HG02571 (cell line): ENCODE measurements around the gene FANCB.

Experiments
- ATAC-seq: cut with Tn5 transposase; IDR thresholded peaks from one replicate; pipeline ENCODE4 v1.9.1; 2021; ENCODE audit warnings: mild to moderate bottlenecking, moderate library complexity; ENCODE audit not compliant: unreplicated experiment

The FANCB gene

DNA sequence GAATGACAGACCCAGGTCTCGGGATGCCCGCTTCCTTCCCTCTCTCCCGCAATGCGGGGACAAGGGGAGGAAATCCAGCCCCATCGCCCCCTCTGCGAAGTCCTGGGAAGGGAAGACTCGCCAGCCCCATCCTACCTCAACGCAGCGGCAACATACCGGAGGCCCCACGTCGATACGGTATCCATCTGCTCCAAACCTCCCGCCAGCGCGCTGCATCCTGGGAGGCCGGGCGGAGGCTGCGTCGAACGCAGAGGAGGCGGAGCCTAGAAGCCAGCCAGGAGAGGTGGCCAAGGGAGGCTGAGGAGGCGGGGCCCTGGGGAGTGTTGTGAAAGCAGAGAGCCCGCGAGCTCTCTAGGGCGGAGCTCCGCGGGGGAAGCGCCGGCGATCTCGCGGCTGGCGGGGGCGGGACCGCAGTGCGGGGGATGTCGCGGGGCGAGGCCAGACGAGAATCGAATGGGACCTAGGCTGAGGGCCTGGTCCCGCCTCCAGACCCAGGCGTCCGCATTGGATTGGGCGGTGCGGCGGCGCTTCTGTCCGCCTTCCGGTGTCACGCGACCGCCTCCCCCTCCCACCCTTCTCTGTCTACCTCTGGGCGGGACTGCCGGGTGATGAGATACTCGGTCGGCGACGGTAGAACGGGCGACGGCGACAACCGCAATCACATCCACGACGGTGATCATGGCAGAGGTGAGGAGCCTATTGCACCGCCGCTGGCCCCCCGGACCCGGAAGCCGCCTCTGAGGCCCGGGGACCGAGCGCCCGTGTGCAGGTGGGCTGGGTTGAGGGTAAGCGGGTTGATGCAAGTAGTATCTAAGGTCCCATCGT, at the start of gene FANCB, which contains the start of gene MOSPD2:
FANCB (minus strand) TSS at position 219 of the 825 bp plus-strand sequence. CDS start 7,559 bp downstream, outside the sequence.
MOSPD2 (plus strand) TSS at position 571 of the 825 bp plus-strand sequence; CDS start at position 679, 108 bp downstream.
- peak; percentile 95 for ATAC-seq

DNA sequence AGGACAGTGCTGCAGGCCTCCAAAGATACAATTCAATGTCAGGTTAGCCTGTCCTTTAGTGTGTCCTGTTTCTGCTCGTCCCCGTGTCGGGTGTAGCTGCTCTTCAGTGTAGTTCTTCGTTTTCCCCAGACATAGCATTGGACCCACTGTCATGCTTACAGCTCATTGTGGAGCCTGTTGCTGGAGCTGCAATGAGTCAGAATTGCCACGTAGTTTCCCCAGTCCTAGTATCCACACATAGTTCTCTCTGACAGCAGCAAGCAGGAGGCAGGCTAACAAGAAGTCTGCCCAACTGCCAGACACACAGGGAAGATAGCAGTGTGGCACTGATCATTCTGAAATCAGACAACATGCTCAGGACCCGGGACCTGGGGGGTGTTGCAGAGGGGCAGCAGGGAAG, 49.6 kb upstream of the FANCB start:
- no peak for ATAC-seq

DNA sequence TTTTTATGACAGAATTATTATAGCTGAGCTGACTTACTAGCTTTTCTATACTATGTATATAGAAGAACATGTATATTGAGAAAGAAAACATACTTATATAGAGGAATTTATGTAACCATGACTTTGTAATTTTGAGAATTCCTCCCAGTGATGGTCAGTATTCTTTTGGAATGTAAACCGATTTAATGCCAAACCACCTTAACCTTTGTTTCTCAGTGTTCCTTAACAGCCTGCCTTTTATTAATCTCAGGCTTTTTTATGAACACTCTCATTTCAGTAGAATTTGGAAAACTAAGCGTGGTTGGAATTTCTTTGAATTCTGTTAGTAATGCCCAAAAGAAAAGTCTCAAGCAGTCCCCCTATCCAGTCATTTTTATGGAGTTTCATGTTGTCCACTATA, 47.3 kb upstream of the FANCB start:
- no peak for ATAC-seq

DNA sequence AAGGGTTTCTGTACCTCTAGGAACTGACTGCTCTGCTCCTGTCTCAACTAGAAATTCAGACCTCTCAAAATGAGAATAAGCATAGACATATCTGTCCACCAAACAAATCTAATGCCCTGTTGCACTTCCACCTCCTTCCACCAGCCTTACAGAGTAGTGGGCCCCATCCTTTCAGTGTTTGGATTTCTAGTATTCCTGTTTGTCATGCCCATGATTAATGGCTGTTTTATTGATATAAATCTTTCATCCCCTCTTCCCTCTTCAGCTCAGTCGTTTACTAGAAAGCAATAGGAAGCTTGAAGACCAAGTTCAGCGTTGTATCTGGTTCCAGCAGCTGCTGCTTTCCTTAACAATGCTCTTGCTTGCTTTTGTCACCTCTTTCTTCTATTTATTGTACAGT, 46.5 kb upstream of the FANCB start:
- no peak for ATAC-seq

DNA sequence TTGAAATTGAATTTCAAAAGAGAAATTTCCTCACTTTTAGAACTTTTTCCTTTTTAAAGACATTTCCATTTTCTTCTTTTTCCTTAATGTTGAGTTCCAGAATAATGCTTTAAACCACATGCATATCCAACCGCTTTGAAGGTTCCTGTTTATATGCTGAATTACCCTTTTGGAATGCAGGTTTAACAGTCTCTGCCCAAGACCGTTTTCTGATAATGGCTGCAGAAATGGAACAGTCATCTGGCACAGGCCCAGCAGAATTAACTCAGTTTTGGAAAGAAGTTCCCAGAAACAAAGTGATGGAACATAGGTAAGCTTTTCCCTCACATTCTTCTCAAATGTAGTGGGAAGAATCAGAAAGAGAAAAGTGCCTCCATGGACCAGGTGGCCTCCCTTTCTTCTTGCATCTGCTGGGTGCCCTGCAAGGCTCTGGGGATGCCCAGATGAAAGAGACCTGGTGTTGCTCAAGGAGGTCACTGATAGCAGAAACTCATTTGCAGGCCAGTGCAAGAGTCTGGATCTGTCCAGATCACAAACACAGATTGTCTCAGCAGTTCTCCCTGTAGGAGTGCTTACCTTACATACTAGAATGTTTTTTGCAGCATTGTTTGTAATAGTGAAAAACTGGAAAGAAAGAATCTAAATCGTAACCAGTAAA, 43.3 kb upstream of the FANCB start:
- ATAC-seq, result no peak

DNA sequence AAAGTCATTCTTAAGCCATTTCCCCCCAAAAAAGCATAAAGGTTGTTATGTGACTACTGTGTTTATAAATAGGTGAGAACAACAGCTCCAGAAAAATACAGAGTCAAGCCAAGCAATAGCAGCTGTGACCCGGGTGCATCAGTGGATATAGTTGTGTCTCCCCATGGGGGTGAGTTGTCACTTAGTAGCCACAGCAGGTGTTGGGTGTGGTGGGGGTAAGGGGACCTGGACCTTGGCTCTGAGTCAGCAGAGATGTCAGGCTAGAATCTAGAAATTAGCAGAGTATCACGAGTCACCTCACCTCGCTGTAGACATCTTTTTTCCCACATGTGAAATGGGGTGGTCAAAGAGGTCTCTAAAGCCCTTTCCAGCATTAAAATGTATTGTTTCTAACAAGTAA, 42.7 kb upstream of the FANCB start:
- ATAC-seq, result no peak

DNA sequence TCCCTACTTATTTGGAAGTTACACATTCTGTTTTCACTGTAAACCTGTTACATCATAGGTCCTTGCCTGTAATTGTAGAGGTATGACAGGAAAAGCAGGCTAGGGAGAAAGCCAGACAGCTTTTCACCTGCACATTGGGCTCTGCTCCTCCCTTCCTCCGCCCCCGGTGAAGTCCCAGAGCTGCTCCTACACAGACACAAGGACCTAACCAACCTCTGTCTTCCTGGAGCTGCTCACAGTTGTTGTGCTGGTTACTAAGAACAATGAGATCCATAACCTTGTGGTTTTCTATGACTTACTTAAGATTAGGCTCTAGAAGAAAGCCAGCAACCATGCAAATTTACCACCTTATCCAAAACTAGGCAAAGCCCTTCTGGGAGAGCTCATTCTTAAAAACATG, 40.4 kb upstream of the FANCB start:
- no peak for ATAC-seq

DNA sequence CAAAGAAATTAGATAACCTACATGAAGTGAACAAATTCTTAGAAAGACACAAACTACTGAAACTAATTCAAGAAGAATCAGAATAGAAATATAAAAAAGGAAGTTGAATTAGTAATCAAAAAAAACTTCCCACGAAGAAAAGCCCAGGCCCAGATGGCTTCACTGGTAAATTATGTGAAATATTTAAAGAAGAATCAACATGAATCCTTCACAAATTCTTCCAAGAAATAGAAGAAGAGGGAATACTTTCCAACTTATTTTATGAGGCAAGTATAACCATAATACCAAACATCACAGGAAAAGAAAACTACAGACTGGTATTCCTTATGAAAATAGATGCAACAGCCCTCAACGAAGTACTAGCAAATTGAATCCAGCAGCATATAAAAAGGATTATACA, 31.0 kb upstream of the FANCB start:
- ATAC-seq, result no peak

DNA sequence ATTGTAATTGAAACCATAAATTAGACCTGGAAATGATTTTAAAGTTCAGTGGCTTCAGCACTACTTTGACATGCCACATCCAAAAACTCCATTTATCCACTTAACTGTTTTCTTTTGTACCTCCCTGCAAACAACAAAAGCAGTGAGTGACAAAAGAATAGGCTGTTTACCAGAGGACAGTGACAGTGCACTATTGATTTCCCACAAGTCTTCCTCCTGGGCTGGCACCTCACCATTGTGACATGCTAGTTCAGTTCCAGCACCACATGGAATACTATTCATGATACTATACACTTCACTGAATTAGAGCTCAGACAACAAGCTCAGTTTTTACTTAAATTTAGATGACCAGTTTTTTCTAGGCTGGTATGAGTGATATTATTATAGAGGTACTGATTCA, 29.7 kb upstream of the FANCB start:
- no peak for ATAC-seq

DNA sequence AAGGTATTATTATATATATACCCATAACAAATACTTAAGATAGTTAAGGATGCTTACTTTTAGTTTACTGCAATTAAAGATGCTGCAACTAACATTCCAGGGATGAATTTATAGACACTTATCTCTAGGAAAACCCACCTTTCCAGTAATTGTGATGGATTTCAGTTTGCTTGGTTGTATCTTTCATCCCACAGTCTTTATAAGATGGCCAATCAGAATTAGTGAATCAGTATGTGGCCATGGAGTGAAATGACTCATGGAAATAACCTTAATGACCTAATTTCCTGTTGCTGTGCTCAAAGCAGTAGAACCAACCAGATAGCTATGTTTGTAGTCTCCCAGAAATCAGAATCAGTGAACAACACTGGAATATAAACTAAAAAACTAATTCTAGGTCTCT, 26.7 kb upstream of the FANCB start:
- ATAC-seq, result peak; percentile 54

DNA sequence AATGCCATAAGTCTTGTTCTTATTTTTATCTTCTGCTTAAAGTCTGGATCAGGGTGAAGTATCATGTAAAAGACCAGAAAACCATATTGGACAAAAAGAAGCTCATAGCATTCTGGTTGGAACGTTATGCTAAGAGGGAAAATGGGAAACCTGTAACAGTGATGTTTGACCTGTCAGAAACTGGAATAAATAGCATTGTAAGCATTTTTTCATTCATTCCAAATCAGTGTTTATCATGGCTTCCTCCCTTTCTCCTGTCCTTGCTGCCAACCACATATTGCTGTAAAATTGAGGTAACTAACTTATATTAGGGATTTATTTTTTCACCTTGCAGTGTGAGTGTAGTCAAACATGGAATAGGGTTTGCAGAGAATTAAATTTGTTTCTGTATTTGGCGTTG, 24.2 kb upstream of the FANCB start:
- ATAC-seq, result no peak

DNA sequence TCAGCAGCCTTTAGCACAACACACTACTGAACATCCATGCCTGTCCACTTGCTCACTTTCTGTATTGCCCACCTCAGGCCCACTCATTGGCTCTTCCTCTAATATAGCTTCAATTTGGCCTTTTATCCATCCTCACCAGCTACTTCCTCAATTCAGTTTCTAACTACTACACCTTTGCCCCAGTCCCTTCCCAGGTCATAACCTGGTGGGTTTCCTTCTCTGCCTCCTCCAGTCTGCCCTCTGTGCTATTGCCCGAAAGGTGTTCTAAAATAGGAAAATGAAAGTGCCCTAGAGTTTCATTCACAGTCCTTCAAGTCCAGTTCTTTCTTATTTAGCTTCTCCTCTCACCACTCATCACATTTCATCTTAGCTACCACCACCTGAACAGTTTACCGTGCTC, 23.4 kb upstream of the FANCB start:
- ATAC-seq, result no peak

DNA sequence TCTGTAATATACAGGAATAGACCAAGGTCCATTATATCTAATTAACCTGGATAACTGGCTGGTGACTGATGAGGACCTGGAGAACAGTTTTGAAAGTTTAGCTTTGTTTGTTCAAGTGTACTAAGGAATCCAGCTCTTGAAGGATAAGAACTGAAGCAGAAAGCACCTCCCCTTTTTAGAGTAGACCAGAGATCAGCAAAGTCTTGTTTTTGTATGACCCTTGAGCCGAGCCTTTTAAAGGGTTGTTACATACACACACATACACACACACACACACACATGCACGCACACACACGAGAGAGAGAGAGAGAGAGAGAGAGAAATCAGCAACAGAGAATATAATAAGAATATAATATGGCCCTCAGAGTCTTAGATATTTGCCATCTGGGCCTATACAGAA, 13.4 kb upstream of the FANCB start:
- ATAC-seq, result no peak

DNA sequence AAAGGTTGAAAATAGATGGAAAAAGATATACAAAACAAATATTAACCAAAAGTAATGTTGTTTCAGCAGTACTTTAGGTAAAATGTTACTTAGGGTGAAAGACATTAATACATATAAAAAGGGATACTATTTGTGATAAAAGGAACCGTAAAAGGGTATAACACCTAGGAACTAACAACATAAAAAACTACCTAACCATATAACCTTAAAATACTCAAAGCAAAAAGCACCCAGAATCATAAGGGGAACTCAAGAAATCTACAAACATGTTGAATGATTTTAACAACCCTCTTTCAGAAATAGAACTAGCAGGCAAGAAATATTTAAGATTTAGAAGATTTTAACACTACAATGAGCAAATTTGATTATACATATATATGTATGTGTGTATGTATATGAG, 11.8 kb upstream of the FANCB start:
- ATAC-seq, result no peak

DNA sequence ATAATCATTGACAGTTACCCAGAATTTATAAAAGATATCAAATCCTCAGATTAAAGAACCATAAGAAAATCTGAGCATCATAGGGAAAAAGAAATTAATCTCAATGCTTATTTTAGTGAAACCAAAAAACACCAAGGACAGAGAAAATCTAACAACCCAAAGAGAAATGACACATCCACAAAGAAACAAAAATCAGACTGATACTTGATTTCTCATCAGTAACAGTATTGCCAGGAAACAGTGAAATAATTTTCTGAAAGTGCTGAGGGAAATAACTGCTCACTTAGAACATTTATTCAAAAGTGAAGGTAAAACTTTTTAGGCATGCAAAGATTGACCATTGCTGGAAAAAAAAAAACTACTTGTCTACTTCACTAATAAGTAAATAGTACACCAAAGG, 11.0 kb upstream of the FANCB start:
- no peak for ATAC-seq

DNA sequence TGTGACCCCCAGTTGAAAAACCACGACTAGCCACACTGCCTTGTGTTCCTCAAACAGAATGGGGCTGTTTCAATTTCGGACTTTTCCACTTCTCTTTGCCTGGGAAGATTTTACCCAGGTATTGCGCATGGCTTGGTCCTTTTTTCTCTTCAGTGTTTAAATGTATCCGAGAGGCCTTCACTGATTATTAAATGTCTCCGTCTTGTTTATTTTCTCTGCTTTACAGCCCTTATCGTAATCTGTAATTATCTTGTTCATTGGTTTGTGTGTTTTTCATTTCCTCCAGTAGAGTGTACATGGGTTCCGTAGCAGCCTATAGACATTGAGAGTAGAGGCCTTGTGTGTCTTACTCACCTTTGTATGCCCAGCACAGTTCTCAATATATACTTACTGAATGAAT, 2.8 kb upstream of the FANCB start:
- ATAC-seq, result no peak

DNA sequence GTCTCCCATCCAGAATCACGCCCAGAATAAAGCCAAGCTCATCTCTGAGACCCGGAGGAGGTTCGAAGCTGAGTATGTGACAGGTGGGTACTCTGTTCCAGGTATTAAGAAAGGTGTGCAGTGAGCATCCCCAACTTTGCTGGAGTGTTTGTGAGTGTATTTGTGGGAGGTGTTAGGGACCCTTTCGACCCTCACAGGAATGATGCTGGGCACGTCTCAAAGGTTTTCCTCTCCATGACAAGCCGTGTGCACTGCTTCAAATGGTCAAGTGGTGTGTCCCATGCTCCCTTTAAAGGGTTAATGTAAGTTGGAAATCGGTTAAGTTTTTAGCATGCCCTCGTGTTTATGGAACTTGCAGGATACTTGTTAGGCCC, 794 bp upstream of the FANCB start:
- no peak for ATAC-seq

DNA sequence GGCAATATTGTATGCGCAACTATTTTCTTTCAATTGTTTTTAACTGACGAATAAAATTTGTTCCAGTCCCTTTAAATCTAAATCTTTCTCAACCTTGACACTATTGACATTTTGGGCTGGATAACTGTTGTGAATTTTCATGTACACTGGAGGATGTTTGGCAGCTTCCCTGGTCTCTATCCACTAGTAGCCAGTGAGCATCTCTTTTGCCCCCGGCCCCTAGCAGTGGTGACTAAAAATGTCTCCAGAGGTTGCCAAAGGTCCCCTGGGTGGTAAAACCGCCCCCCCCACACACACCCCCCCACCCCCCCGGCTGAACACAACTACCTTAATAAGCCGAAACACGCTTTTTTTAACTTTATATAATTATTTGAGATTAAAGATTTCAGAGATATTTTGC, 514 bp downstream of the FANCB start:
- no peak for ATAC-seq

DNA sequence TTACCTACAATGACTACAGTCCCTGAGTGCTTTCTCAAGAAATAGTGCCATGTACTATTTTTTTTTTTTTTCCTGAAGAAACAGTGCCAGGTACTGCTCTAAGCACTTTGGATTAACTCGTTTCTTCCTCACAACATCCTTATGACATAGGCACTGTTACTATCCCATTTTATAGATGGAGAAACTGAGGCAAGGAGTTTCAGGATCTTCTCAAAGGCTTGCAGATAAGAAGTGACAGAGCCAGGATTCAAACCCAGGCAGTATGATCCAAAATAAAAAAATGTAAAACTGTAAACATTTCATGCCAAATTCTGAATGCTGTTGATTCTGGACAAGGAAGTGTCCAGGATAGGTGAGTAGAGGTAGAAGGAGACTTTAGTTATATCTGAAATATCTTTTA, 1.1 kb downstream of the FANCB start:
- no peak for ATAC-seq

DNA sequence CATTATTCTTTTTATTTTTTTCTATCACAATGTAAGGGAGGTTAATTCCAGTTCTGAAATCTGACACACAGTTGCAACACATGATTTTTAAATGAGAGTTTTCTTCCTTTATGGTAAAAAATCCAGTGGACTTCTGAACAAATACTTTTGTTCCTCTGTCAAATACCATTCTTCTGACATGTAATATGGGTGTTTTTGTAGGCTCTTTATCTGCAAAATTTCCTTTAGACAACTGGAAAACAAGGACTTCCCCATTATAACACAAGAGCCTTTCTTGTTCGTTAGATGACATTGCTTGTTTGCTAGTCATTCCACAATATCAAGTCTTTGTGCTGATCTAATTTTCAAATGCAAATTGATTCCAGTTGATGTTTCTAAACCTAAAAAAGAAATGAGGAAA, 7.7 kb downstream of the FANCB start:
- ATAC-seq, result no peak

DNA sequence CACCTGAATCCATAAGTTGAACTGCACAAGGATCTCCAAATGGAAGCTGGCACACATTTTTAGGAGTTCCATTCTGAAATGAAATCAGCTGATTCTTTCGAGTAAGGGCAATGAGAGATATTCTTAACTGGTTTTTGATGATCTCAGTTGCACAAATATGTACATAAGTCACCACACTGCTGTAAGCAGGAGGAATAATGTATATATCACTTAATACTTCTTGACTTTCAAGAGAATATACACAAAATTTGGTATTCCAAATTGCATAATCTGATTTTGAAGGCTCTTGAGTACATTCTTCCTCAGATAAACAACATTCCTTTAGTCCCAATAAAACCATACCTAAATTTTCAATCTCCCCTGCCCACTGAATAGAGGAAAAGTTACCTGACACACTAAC, 8.2 kb downstream of the FANCB start:
- no peak for ATAC-seq

DNA sequence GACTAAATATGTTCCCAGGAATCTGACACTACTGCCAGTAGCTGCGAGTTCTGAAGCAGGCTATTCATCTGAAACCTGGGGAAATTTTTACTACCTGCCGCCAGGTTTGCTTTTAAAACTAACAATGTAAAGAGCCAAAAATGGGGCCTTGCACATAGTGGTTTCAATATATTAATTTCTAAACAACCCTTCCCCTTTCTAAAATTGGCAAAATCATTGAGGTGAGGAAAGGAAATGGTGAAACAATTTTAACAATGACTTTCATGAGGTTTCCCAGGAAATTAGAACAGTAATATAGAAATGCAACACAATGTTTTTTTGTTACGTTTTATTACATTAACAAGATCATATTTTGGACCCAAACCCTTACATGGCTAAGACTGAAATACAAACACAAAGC, 21.3 kb downstream of the FANCB start:
- ATAC-seq, result no peak

DNA sequence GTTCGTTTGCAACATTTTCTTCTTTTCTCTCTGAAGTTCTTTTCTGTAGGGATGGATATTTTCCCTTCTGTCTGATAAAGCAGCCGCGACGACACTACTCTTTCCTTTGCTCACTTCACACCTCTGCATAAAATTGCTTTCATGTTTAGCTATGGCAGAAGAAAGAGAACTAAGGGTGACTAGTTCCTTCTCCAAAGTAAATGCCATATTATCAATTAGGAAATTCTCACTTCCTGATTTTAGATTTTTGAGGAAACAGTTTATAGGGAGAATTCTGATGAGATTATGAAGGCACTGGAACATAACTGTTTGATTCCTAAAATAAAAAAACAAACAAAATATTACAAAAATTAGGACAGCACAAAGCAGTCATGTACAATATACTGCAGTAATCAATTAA, 29.2 kb downstream of the FANCB start:
- ATAC-seq, result no peak
